ENCODE data around the gene RAI2. TPM values are rescaled to one million over a fixed set of nuclear protein-coding genes. Genes with fewer than 3 reads are reported as not detected.
"Not testable (repeated sequence)": the region's sequence is repeated elsewhere in the genome, so short reads cannot be mapped to it uniquely, and the experiment has no call there.

The RAI2 gene
- total RNA-seq, 1 experiment from 2014 or later = 0.86 TPM

DNA sequence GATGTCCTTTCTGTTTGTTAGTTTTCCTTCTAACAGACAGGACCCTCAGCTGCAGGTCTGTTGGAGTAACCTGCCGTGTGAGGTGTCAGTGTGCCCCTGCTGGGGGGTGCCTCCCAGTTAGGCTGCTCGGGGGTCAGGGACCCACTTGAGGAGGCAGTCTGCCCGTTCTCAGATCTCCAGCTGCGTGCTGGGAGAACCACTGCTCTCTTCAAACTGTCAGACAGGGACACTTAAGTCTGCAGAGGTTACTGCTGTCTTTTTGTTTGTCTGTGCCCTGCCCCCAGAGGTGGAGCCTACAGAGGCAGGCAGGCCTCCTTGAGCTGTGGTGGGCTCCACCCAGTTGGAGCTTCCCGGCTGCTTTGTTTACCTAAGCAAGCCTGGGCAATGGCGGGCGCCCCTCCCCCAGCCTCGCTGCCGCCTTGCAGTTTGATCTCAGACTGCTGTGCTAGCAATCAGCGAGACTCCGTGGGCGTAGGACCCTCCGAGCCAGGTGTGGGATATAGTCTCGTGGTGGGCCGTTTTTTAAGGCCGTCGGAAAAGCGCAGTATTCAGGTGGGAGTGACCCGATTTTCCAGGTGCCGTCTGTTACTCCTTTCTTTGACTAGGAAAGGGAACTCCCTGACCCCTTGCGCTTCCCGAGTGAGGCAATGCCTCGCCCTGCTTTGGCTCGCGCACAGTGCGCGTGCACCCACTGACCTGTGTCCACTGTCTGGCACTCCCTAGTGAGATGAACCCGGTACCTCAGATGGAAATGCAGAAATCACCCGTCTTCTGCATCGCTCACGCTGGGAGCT is 74.3 kb downstream of the RAI2 start:
- not testable (repeated sequence) for DNase-seq (ENCODE audit: low read depth)

DNA sequence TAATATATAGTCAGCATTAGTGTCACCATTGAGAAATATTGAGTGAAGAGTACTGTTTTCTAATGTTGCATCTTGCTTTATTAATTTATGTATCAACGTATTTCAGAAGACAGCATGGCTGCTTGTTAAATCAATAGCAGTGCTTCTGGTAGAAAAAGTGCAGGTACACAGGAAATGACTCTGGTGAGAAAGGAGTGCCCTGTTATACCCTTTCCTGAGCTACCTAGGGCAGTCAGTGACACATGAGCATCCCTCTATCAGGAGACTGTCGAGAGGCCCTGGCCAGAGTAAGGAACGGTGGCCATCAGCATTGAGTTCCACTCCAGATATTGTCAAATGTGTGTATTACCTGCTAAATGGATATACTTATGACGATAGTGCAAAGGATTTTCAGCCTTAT is 81.7 kb downstream of the RAI2 start:
- no peak for DNase-seq (ENCODE audit: low read depth)

DNA sequence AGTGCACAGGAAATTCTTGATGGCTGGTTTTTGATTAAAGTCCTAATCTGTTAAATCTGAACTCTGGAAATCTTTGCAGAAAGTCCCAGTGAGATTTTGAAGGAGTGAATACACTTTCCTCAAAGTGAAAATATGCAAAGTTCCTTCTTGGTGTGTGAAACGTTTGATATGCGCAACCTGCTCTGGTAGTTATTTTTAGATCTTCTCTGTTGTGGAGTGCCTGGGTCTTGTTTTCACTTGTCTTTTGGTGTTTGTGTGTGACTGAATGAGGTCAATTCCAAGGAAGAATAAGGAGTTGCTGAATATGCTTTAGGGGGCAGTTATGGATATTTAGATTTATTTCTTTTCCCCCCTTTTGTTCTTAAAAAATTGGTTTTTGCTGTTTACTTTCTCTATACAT is 82.1 kb downstream of the RAI2 start:
- DNase-seq (ENCODE audit: low read depth) = no peak

DNA sequence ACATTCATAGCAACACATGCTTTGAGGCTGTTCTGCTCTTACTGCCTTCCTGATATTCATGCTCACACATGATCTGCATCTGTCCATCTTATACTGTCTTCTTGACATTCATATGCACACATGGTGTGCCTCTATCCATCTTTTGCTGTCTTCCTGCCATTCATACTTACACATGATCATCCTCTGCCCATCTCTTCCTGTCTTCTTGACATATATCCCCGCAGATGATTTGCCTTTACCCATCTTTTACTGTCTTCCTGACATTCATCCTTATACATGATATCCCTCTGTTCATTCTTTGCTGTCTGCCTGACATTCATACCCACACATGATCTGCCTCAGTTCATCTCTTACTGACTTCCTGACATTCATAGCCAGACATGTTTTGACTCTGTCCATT is 87.0 kb downstream of the RAI2 start:
- DNase-seq (ENCODE audit: low read depth) = no peak

DNA sequence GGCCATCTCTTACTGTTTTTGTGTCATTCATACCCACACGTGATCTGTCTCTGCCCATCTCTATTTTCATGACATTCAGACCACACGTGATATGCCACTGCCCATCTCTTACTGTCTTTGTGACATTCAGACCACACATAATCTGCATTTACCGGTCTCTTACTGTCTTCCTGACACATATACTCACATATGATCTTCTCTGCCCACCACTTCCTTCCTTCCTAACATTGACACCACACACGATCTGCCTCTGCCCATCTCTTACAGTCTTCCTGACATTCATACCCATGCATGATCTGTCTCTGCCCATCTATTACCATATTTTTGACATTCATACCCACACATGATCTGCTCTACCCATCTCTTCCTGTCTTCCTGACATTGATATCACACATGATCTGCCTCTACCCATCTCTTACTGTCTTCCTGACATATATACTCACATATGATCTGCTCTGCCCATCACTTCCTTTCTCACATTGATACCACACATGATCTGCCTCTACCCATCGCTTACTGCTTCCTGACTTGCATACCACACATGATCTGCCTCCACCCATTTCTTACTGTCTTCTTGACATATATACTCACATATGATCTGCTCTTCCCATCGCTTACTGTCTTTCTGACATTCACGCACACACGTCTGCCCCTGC is 87.7 kb downstream of the RAI2 start:
- DNase-seq (ENCODE audit: low read depth) = no peak

DNA sequence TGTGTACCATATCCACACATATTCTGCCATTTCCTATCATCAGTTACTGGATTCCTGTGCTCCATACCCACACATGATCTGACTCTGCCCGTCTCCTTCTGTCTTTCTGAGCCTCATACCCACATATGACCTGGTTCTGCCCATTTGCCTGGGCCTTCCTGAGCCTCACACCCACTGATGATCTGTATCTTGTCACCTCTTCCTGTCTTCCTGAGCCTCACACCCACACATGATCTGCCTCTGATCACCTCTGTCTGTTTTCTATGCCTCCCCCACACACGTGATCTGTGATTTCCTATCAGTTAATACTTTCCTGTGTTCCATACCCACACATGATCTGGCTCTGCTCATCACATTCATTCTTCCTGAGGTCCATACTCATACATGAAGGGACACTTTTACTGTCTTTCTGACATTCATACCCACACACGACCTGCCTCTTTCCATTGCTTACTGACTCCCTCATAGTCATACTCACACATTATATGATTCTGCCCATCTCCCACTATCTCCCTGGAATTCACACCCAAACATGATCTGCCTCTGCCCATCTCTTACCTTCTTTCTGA is 91.3 kb downstream of the RAI2 start:
- no peak for DNase-seq (ENCODE audit: low read depth)

DNA sequence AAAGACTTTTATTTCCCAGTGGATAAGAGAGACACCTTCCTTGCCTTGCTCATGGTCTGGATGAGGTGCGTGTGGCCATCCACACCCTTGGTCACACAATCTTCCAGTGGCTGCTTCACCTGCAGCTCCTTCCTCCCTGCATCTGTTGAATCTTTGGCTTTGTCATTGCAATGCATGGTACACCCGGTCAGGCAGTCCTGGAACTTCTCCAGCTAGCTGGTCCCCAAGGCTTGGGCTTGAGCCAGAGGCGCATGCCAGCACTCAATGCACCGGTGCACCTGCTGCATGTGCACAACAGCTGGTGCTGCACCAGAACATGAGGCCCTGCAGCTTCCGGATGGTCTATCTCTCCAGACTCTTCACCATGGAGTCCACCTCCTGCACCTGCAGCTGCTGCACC is 92.1 kb downstream of the RAI2 start:
- DNase-seq (ENCODE audit: low read depth) = no peak

DNA sequence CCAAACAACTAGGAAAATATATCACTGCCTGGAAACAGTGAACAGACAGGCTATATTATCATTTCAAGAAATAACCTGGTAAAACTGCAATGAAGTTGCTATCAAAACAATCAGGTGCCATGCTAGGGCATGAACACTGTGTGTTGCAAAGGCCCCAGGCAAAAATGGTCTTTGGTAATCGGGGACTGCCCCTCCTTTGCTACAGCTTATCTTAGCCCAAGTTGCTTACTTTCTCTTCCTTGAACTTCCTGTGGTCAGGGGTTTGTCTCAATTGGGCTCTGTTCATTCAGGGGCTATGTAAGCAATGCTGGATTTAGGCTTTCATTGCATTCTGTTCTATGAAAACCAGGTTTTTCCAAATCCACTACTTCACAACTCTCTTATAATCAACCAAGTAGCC is 93.4 kb downstream of the RAI2 start:
- no peak for DNase-seq (ENCODE audit: low read depth)

DNA sequence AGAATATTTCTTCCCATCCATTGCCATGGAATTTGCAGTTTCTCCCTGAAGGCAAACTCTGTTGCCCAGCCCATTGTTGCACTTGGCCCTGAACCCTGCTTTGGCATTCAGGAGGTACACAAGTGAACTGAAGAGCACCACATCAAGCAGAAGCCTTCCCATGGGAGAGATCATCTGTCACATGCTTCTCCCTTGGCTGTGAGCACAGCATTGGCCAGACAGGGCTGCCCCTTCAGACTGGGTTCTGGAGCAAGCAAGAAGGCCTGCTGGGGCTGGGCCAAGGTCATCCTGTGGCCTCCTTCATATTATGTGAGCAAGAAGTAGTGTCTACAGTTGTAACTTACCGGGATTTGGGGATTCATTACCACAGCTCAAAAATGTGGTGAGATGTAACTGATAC is 101.1 kb downstream of the RAI2 start:
- DNase-seq (ENCODE audit: low read depth) = no peak

DNA sequence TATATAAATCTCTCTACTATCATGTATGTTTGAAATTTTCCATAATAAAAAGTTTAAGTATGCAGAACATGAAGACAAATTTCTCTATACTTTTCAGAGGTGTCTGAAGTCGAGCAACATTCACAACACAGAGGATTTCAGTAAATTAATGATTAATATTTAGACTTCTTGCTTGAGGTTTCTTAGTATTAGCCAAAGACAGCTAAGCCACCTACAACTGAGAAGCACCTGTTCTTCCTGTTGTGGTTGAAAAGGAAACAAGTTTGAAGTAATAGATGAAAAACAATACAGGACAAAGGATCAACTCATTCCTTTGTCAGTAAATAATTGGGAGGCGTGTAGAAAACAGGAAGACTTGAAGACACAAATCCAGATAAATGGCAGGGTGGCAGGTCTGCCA is 102.7 kb downstream of the RAI2 start:
- DNase-seq (ENCODE audit: low read depth) = no peak

DNA sequence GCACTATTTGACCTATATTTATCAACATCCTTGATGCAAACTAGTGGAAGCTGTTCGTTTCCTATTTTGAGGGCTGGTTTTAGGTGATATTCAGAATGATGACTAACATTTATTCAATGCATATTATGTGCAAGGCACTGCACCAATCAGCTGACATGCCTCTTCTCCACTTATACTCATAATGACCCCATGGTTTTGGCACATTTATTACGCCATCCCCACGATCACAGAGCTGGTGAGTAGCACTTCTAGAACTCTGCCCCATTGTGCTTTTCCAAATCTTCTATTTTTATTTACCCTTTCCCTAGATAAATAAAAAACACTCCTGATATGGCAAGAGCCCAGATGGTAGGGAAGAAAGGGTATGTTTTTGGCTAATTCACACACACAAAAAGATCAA is 110.7 kb downstream of the RAI2 start:
- no peak for DNase-seq (ENCODE audit: low read depth)

Other genes with a start within 250 kb of the RAI2 start
- 4.9 and 6.5 TPM in 2 replicates for gene SCML1, start 123.8 kb downstream of the RAI2 start, total RNA-seq (2014; rRNA removed; shearing (Covaris generic))

All from Daoy (cell line).